ENCODE results near the gene BCR. TPM values are rescaled to one million over a fixed set of nuclear protein-coding genes. Genes with fewer than 3 reads are reported as not detected.
A peak's percentile ranks its signal among the peaks of the same experiment; 100 is the strongest.

BCR gene
- total RNA-seq, 1 donor from 2014 or later = 12.5 TPM

DNA sequence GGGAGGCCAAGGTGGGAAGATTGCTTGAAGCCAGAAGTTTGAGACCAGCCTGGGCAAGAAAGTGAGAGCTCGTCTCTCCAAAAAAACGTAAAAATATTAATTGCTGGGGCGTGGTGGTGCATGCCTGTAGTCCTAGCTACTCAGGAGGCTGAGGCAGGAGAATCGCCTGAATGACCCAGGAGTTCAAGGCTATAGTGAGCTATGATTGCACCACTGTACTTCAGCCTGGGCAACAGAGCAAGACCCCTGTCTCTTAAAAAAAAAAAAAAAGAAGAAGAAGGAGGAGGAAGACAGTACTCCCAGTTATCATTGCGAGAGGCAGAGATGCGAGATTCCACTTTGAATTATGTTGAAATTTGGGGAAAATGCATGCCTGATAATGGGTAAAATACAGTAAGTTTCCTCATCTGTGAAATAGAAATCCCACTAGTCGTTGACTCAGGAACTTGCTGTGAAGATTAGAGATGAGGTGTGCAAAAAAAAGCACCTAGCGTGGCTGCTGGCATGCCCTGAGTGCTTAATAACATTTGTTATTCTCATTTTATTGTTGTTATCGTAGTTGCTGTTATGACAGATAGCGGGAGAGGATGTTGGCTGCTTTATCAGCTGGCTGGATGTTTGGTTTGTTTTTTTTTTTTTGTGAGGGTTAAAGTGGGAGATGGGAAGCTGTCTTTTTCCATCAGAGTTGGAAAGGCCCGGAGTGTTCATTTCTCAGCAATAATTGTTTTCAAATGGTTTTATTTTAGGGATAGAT, 33.4 kb downstream of the BCR start:
- H3K27me3 ChIP-seq (ENCODE audit: control insufficient read depth in 3 of 3, insufficient read depth in 3 of 3, low read length in 3 of 3) = peaks cover 23 to 36% (median 35%) of the 10 kb centered on the region in 3 donors
- H3K4me1 ChIP-seq (ENCODE audit: control insufficient read depth in 3 of 3, insufficient read depth in 3 of 3, low read length in 3 of 3) = peaks cover 42 to 46% (median 45%) of the 10 kb centered on the region in 3 donors
- H3K9me3 ChIP-seq (ENCODE audit: control insufficient read depth in 3 of 3, low read length in 3 of 3) = no peaks in the 10 kb centered on the region
- no peak overlapping the region for H3K9ac ChIP-seq (ENCODE audit: low read depth in 1 of 3, low read length in 3 of 3)
- peak overlapping the region; percentile 51 for H3K27ac ChIP-seq (ENCODE audit: low read depth, low read length)
- no peak overlapping the region for H3K4me3 ChIP-seq (ENCODE audit: low read length in 3 of 3)
- H3K36me3 ChIP-seq (ENCODE audit: control insufficient read depth in 3 of 3, insufficient read depth in 3 of 3, low read length in 3 of 3) = no peaks in the 10 kb centered on the region

DNA sequence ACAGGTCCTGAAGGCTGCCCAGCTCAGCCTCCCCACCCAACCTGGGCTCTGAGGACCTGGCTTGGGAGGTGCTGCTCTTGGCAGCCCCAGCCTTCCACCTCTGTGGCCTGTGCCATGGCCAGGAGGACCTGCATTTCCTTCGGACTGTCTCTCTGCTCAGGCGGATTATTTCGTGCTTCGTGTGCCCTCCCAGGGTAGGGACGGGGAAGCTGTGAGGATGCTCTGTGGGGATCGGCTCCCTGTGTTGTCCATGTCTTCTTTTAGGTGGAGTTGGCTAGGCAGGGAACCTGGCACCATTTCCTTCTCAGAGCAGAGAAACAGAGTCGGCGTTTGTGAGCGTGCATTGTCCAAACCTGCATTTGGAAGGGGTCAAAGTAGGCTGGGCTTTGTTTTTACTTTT, 34.1 kb downstream of the BCR start:
- Histone ChIP-seq H3K4me1 (ENCODE audit: control insufficient read depth in 3 of 3, insufficient read depth in 3 of 3, low read length in 3 of 3) (peaks cover 49 to 52% (median 51%) of the 10 kb centered on the region in 3 donors), H3K9ac (ENCODE audit: low read depth in 1 of 3, low read length in 3 of 3) (no peak overlapping the region), H3K9me3 (ENCODE audit: control insufficient read depth in 3 of 3, low read length in 3 of 3) (no peaks in the 10 kb centered on the region), H3K4me3 (ENCODE audit: low read length in 3 of 3) (no peak overlapping the region), H3K27me3 (ENCODE audit: control insufficient read depth in 3 of 3, insufficient read depth in 3 of 3, low read length in 3 of 3) (peaks cover 27 to 39% (median 37%) of the 10 kb centered on the region in 3 donors), H3K36me3 (ENCODE audit: control insufficient read depth in 3 of 3, insufficient read depth in 3 of 3, low read length in 3 of 3) (no peaks in the 10 kb centered on the region), H3K27ac (ENCODE audit: low read depth, low read length) (peak overlapping the region; percentile 51)

DNA sequence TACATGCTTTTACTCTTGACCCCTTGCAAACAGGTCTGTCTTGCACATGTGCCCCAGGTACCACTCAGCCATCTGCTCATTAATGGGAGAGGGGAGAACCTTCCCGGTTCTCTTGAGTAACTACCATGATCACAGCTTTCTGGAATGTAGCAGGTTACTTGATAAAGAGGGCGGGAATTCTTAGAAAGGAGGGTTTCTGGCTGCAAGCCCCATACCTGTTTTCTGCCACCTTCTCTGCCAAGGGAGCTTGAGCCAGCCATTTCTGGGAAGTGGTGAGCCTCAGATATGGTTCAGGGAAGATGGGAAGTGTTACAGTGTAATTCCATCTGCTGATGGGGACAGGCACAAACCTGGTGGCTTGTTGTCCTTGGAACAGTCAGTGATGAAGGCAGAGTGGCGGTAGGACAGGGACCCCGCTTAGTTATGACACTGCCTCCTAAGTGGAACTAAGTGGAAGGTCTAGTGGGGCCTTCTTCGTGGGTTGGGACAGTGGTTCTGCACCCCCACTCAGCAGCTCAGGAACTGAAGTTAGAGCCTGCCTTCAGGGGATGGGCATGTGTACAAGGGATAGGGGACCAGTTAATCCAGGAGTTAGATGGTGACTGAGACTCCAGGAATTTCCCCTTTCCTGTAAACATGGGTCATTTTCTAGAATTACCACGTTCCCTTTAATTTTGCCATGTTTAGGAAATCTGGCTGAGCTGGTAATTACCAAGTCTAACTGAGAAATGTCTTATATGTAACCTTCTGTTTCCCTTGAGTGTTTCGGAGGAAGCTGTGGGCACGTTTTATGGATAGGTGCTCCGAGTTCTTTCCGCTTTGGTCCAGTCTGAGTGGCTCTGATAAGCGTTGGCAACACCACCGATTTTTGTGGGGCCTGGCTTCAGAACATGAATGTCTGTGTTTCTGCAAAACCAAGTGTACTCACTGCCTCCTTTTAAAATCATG, 35.3 kb downstream of the BCR start:
- H3K4me1 ChIP-seq (ENCODE audit: control insufficient read depth in 3 of 3, insufficient read depth in 3 of 3, low read length in 3 of 3) = peaks cover 61 to 64% (median 63%) of the 10 kb centered on the region in 3 donors
- no peak overlapping the region for H3K9ac ChIP-seq (ENCODE audit: low read depth in 1 of 3, low read length in 3 of 3)

DNA sequence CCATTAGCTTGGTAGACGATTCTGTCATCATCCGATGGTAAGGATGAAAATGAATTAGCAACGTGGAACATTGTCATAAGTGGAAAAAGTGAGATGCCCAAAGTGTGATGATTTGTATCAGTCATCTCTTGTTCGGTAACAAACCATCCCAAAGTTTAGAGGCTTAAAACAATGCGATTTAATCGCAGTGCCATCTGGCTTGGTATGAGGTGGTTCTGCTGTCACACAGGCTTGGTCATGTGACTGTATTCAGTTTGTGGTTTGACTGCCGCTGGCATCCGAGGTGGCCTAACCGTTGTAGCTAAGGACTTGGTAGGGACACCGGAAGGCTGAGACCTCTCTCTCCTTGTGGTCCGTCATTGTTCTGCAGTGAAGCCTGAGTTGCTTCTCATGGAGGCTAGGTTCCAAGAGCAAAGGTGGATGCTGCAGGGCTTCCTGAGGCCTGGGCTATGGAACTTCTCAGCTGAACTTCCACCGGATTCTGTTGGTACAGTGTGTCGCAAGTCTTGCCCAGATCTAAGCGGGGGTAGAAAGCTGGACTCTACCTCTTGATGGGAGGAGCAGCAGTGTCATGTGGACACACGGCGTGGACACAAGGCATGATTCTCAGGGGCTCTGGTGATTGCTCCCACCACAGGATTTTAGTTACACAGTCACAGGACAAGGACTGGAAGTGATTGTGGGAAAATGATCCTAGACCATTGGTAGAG, 36.3 kb downstream of the BCR start:
- Histone ChIP-seq H3K27ac (ENCODE audit: low read depth, low read length) (peak overlapping the region; percentile 76), H3K36me3 (ENCODE audit: control insufficient read depth in 3 of 3, insufficient read depth in 3 of 3, low read length in 3 of 3) (no peaks in the 10 kb centered on the region), H3K4me1 (ENCODE audit: control insufficient read depth in 3 of 3, insufficient read depth in 3 of 3, low read length in 3 of 3) (peaks cover 61 to 72% (median 70%) of the 10 kb centered on the region in 3 donors), H3K27me3 (ENCODE audit: control insufficient read depth in 3 of 3, insufficient read depth in 3 of 3, low read length in 3 of 3) (peaks cover 29 to 61% (median 52%) of the 10 kb centered on the region in 3 donors), H3K4me3 (ENCODE audit: low read length in 3 of 3) (no peak overlapping the region), H3K9ac (ENCODE audit: low read depth in 1 of 3, low read length in 3 of 3) (no peak overlapping the region), H3K9me3 (ENCODE audit: control insufficient read depth in 3 of 3, low read length in 3 of 3) (no peaks in the 10 kb centered on the region)

More for the DNA sequence above, 35.3 kb downstream of the BCR start:
- Histone ChIP-seq H3K4me3 (ENCODE audit: low read length in 3 of 3) (no peak overlapping the region), H3K36me3 (ENCODE audit: control insufficient read depth in 3 of 3, insufficient read depth in 3 of 3, low read length in 3 of 3) (no peaks in the 10 kb centered on the region), H3K9me3 (ENCODE audit: control insufficient read depth in 3 of 3, low read length in 3 of 3) (no peaks in the 10 kb centered on the region), H3K27me3 (ENCODE audit: control insufficient read depth in 3 of 3, insufficient read depth in 3 of 3, low read length in 3 of 3) (peaks cover 29 to 51% (median 44%) of the 10 kb centered on the region in 3 donors), H3K27ac (ENCODE audit: low read depth, low read length) (peak overlapping the region; percentile 76)

DNA sequence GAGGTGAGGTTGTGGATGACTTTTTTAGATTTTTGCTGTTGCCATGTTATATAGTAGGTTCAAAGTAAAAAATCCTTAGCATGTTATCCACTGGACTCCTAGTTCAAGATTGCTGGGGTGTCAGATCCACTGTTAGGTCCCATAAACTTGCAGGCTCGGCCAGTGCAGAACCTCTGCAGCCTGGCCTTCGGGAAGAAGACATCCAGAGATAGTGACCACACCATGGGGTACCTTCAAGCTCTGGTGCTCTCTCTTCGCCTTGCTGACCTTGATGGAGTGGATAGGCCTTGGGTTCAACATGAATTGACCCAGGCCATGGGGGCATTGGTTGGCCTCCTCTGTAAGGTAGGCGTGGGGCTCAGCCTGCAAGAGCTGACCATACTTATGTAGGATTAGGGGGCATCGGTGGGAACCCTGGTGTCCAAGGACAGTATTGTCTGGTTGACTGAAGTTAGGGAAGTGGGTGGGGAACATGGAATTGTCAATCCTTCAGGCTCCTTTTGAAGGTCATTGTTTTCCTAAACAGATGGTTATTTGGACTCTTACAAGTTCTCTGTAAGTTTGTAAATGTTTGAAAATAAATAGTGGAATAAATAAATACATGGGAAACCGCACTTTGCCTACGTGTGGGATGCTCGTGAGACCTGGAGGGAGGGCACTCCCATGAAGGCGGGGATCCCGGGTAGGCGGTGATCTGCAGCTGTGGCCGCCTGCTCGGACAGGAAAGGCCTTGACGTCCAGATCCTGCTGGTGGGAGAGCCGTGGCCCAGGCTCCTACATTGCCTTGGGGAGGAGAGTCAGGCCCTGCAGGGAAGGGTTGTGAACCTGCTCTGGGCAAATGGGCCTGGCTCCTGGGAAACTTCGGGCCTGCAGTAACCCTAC, 37.1 kb downstream of the BCR start:
- no peaks in the 10 kb centered on the region for H3K36me3 ChIP-seq (ENCODE audit: control insufficient read depth in 3 of 3, insufficient read depth in 3 of 3, low read length in 3 of 3)
- peaks cover 59 to 66% (median 63%) of the 10 kb centered on the region in 3 donors for H3K4me1 ChIP-seq (ENCODE audit: control insufficient read depth in 3 of 3, insufficient read depth in 3 of 3, low read length in 3 of 3)
- H3K9ac ChIP-seq (ENCODE audit: low read depth in 1 of 3, low read length in 3 of 3) = no peak overlapping the region
- peak overlapping the region; percentile 76 for H3K27ac ChIP-seq (ENCODE audit: low read depth, low read length)
- H3K9me3 ChIP-seq (ENCODE audit: control insufficient read depth in 3 of 3, low read length in 3 of 3) = no peaks in the 10 kb centered on the region
- H3K4me3 ChIP-seq (ENCODE audit: low read length in 3 of 3) = no peak overlapping the region
- H3K27me3 ChIP-seq (ENCODE audit: control insufficient read depth in 3 of 3, insufficient read depth in 3 of 3, low read length in 3 of 3) = peaks cover 33 to 62% (median 57%) of the 10 kb centered on the region in 3 donors

DNA sequence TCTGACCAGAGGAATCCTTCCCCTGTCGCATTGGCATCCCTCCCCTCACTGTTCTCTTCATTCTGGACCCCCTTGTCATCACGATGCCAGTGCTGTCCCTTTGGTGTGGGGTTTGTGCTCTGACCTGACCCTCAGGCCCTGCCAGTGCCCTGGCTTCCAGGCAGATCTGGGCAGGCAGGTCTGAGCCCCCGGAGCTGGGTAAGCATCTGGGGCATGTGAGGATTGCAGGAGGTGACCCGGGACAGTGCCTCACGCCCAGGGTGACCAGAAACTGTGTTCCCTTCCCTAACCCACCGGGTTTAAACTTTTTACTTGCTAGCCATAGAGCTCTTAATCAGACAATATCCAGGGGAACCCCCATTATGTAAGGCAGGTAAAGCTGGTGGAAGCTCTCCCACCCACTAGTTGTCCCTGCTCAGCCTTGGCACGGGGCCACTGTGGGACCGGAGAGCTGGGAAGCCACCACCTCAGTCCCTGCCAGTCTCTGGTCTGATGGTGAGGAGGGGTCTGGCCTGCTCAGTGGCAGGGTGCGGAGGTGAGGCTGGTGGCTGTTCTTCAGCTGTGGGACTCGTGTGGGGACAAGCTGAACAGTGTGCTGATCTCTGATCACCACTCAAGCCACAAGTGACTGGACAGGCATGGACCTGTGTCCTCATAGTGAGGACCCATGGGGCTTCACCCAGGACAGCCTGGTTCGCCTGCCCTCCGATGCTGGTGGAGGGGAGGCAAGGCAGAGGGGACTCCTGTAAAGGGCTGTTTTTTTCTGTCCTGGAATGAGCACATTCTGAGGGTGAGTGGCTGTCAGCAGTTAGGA, 38.0 kb downstream of the BCR start:
- Histone ChIP-seq H3K27ac (ENCODE audit: low read depth, low read length) (peak overlapping the region; percentile 76), H3K27me3 (ENCODE audit: control insufficient read depth in 3 of 3, insufficient read depth in 3 of 3, low read length in 3 of 3) (peaks cover 34 to 63% (median 57%) of the 10 kb centered on the region in 3 donors), H3K4me3 (ENCODE audit: low read length in 3 of 3) (no peak overlapping the region), H3K4me1 (ENCODE audit: control insufficient read depth in 3 of 3, insufficient read depth in 3 of 3, low read length in 3 of 3) (peaks cover 53 to 63% (median 58%) of the 10 kb centered on the region in 3 donors), H3K9me3 (ENCODE audit: control insufficient read depth in 3 of 3, low read length in 3 of 3) (no peaks in the 10 kb centered on the region), H3K9ac (ENCODE audit: low read depth in 1 of 3, low read length in 3 of 3) (peak overlapping the region in 2 of 3 donors; percentile 3 to 21), H3K36me3 (ENCODE audit: control insufficient read depth in 3 of 3, insufficient read depth in 3 of 3, low read length in 3 of 3) (no peaks in the 10 kb centered on the region)

DNA sequence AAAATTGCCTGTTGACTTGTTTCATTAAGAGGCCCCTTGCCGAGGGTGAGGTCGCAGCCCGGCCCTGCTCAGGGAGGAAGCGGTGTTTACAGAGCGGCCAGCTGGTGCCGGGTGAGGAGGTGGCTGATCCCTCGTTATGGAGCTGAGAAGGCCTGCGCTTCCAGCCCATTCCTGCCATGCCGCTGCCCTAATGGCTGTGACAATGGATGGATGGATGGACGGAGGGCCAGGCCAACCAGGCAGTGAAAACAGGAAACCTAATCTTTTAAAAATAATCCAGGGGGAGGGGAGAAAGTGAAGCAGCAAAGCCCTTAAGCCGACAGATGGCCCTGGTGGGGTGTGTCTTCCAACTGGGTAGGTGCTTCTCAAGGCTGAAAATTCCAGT, 38.5 kb downstream of the BCR start:
- H3K4me1 ChIP-seq (ENCODE audit: control insufficient read depth in 3 of 3, insufficient read depth in 3 of 3, low read length in 3 of 3) = peaks cover 56 to 66% (median 60%) of the 10 kb centered on the region in 3 donors

DNA sequence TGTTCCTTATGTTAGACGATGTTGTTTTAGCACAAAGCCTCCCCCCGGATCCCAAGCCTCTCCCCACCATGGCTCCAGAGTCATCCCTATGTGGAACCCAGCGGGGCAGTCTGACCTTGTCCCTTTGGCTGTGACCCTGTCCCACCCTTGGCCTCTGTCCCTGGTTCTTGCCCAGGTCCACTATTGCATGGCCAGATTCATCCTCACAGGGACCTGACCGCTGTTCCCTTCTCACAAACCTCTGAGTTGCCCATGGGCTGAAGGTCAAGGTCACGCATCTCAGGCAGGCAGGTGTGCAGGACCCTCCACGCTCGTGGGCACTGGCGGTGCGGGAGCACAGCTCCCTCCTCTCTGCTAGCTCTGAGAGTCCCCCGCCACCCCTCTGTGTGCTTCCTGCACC, 39.0 kb downstream of the BCR start:
- Histone ChIP-seq H3K4me1 (ENCODE audit: control insufficient read depth in 3 of 3, insufficient read depth in 3 of 3, low read length in 3 of 3) (peaks cover 54 to 66% (median 63%) of the 10 kb centered on the region in 3 donors), H3K9me3 (ENCODE audit: control insufficient read depth in 3 of 3, low read length in 3 of 3) (no peaks in the 10 kb centered on the region), H3K27me3 (ENCODE audit: control insufficient read depth in 3 of 3, insufficient read depth in 3 of 3, low read length in 3 of 3) (peaks cover 34 to 67% (median 57%) of the 10 kb centered on the region in 3 donors), H3K9ac (ENCODE audit: low read depth in 1 of 3, low read length in 3 of 3) (no peak overlapping the region), H3K4me3 (ENCODE audit: low read length in 3 of 3) (no peak overlapping the region), H3K27ac (ENCODE audit: low read depth, low read length) (peak overlapping the region; percentile 76), H3K36me3 (ENCODE audit: control insufficient read depth in 3 of 3, insufficient read depth in 3 of 3, low read length in 3 of 3) (no peaks in the 10 kb centered on the region)

More for the DNA sequence above, 38.5 kb downstream of the BCR start:
- no peaks in the 10 kb centered on the region for H3K9me3 ChIP-seq (ENCODE audit: control insufficient read depth in 3 of 3, low read length in 3 of 3)
- peak overlapping the region in 1 of 3 donors; percentile 3 for H3K9ac ChIP-seq (ENCODE audit: low read depth in 1 of 3, low read length in 3 of 3)
- peaks cover 34 to 63% (median 57%) of the 10 kb centered on the region in 3 donors for H3K27me3 ChIP-seq (ENCODE audit: control insufficient read depth in 3 of 3, insufficient read depth in 3 of 3, low read length in 3 of 3)
- peak overlapping the region; percentile 76 for H3K27ac ChIP-seq (ENCODE audit: low read depth, low read length)
- no peak overlapping the region for H3K4me3 ChIP-seq (ENCODE audit: low read length in 3 of 3)
- H3K36me3 ChIP-seq (ENCODE audit: control insufficient read depth in 3 of 3, insufficient read depth in 3 of 3, low read length in 3 of 3) = no peaks in the 10 kb centered on the region
